ENCODE measurements around the gene TMEM126B. TPM values are rescaled to one million over a fixed set of nuclear protein-coding genes. Genes with fewer than 3 reads are reported as not detected.
A peak's percentile ranks its signal among the peaks of the same experiment; 100 is the strongest.
"Not testable (repeated sequence)": the region's sequence is repeated elsewhere in the genome, so short reads cannot be mapped to it uniquely, and the experiment has no call there.

Gene TMEM126B
- polyA plus RNA-seq, 3 donors from 2014 or later: 67.0 to 101 (median 68.9) TPM

DNA sequence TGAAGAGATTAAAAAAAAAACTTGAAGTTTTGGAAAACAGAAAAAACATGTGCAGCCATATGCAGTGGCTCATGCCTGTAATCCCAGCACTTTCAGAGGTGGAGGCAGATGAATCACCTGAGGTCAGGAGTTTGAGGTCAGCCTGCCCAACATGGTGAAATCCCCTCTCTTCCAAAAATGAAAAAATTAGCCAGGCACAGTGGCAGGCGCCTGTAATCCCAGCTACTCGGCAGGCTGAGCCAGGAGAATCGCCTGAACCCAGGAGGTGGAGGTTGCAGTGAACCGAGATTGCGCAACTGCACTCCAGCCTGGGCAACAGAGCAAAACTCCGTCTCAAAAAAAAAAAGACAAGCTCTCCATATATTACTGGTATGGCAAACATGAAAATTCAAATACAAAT, 8.9 kb upstream of the TMEM126B start:
- Mint-ChIP-seq H3K9me3 (no peaks in the 10 kb centered on the region), H3K4me3 (no peak overlapping the region), H3K27me3 (ENCODE audit: low read depth in 3 of 3) (peaks cover 0 to 5% (median 4%) of the 10 kb centered on the region in 3 donors), H3K27ac (no peak overlapping the region), H3K4me1 (no peaks in the 10 kb centered on the region), H3K36me3 (peaks cover 0 to 5% (median 4%) of the 10 kb centered on the region in 3 donors)
- no peak for DNase-seq

DNA sequence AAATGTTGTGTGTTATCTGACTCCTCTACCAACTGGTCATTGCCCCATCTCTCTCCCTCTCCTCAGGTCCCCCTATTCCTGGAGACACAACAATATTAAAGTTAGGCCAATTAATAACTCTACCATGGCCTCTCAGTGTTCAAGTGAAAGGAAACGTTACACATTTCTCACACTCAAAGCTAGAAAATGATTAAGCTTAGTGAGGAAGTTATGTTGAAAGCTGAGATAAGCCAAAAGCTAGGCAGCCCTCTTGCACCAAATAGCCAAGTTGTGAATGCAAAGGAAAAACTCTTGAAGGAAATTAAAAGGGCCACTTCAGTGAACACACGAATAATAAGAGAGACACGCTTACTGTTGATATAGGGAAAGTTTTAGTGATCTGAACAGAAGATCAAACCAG, 8.1 kb upstream of the TMEM126B start:
- H3K4me3 Mint-ChIP-seq: no peak overlapping the region
- peaks cover 0 to 5% (median 4%) of the 10 kb centered on the region in 3 donors for H3K36me3 Mint-ChIP-seq
- H3K4me1 Mint-ChIP-seq: no peaks in the 10 kb centered on the region
- H3K27ac Mint-ChIP-seq: no peak overlapping the region
- H3K9me3 Mint-ChIP-seq: no peaks in the 10 kb centered on the region
- peaks cover 0 to 8% (median 4%) of the 10 kb centered on the region in 3 donors for H3K27me3 Mint-ChIP-seq (ENCODE audit: low read depth in 3 of 3)
- no peak for DNase-seq

DNA sequence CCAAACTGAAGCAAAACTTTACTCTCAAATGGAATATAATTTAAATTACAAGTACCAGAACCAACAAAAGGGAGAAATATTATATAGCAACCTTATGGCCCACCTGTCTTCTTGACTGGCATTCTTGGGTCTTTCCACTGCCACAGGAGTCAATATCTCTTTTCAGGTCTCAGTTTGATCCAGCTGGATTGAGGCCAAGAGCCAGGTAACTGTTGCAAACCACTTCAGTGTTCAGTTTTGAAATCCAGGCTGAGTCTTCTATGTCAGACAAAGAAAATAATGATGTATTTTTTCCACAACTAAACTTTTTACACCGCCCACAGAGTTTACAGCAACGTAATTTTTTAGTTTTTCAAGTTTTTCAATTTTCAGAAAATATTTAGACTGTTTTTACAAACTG, 1.9 kb upstream of the TMEM126B start:
- Mint-ChIP-seq H3K4me3 (peak overlapping the region in 4 of 5 donors; percentile 97 to 99 (median 98)), H3K27ac (peak overlapping the region in 4 of 6 donors; percentile 94 to 98 (median 94)), H3K9me3 (no peaks in the 10 kb centered on the region), H3K27me3 (ENCODE audit: low read depth in 3 of 3) (peaks cover 0 to 10% (median 8%) of the 10 kb centered on the region in 3 donors), H3K4me1 (peaks cover 40 to 41% of the 10 kb centered on the region in 2 donors), H3K36me3 (peaks cover 0 to 1% (median 0%) of the 10 kb centered on the region in 3 donors)
- DNase-seq: no peak

DNA sequence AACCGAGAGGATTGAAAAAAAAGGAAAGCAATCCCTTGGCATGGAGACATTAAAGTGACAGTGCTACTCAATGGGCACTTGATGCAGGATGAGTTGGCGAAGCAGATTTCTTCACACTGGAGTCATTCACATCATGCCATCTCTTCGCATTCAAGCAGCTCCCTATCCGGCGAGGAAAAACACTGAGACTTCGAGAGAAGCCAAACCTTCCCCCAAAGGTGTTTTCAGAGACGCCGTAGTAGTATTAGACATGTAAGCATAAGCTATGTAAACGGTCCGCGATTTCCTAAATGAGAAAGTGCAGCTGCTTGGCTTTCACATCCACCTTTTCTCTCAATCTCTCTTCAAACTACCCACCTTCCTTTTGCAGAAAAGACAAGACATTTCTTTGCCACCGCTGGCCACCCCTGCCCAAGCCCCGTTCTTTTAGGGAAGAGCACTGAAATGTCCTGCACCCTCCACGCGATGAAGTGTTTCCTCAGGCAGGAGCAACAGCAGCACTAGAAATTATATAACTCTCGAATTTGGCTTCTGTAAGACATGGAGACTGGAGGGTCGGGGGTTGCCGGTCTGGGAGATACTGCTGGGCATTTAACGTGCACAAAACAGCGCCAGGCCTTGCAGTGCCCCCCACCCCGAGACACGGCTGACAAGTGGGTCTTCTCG, 928 bp upstream of the TMEM126B start, which contains the start of gene DLG2:
Gene DLG2 (minus strand): TSS at position 13 of the 666 bp plus-strand sequence.
- Mint-ChIP-seq H3K36me3 (no peaks in the 10 kb centered on the region), H3K4me1 (peaks cover 40 to 41% of the 10 kb centered on the region in 2 donors), H3K27ac (peak within 1 kb of the TSS; percentile 94 to 98 (median 96)), H3K27me3 (ENCODE audit: low read depth in 3 of 3) (peaks cover 0 to 10% (median 8%) of the 10 kb centered on the region in 3 donors), H3K9me3 (no peaks in the 10 kb centered on the region), H3K4me3 (peak within 1 kb of the TSS; percentile 94 to 99 (median 97))
- DNase-seq: peak in 1 of 3 donors; percentile 5

DNA sequence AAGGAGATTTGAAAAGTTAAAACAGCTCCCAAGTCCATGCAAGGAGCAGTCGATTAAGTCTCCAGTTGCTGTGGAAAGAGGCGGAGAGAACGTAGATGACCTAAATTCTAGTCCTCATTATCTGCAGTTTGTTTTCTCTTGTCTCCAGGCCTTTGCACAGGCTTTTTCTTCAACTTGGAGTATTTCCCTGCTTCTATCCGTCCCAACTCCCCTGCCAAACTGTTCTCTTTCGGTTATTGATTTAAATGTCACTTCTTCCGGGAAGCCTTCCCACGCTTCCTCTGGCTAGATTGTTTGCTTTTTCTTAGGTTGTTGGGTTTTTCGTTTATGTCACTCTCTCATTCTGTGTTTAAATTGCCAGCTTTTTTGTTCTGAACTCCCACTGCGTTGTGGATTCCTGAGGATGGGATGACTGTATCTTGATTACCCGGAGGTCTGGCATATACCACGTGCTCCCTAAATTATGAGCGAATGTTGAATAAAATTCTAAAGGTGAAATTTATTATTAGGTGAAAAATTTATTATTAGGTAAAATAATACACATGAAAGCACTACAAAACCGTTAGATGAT, 463 bp downstream of the TMEM126B start:
- Mint-ChIP-seq H3K27me3 (ENCODE audit: low read depth in 3 of 3) (peaks cover 0 to 10% (median 8%) of the 10 kb centered on the region in 3 donors), H3K9me3 (no peaks in the 10 kb centered on the region), H3K4me1 (peaks cover 40 to 41% of the 10 kb centered on the region in 2 donors), H3K27ac (peak overlapping the region; percentile 94 to 98 (median 96)), H3K4me3 (peak overlapping the region; percentile 94 to 99 (median 97)), H3K36me3 (peaks cover 0 to 6% (median 0%) of the 10 kb centered on the region in 3 donors)
- DNase-seq: no peak

DNA sequence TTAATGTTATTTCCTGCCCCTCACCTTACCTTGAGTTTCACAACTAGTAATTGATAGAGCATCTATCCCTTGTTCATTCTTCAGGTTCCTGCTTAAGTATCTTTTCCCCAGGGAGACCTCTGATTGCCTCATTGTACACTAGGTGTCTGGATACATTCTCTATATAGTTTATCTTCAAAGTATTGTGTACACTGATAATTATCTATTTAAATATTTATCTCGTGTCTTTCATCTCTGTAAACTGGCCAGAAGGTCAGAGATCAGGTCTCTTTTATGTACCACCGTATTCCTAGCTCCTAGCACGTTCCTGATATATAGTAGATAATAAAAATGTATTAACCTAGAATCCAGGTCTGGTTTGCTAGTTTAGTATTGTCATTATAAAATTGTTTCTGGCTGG, 6.4 kb downstream of the TMEM126B start:
- no peak overlapping the region for H3K4me3 Mint-ChIP-seq
- no peaks in the 10 kb centered on the region for H3K9me3 Mint-ChIP-seq
- H3K36me3 Mint-ChIP-seq: peaks cover 4 to 15% (median 9%) of the 10 kb centered on the region in 3 donors
- no peaks in the 10 kb centered on the region for H3K27me3 Mint-ChIP-seq (ENCODE audit: low read depth in 3 of 3)
- H3K27ac Mint-ChIP-seq: no peak overlapping the region
- no peak for DNase-seq
- H3K4me1 Mint-ChIP-seq: peaks cover 7 to 8% of the 10 kb centered on the region in 2 donors

DNA sequence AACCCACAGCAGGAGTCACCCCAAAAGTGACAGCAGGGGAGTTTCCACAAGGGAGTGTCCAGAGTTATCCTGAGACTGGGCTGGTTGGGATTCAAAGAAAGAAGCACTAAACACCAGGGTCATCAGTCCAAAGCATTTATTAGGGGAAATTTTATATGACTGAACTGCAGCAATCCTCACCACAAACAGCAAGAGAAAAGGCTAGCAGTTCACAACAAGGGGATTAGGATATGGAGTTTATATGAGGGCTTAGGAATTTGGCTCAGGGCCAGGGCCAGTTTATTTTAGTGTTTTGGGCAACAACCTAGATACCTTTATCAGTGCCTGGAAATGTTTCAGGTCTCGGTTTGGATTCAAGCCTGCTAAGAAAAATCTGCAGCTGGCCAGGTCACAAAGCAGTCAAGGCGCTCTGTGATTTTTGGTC, 14.8 kb downstream of the TMEM126B start:
- Mint-ChIP-seq H3K4me1 (peaks cover 10 to 14% of the 10 kb centered on the region in 2 donors), H3K36me3 (no peaks in the 10 kb centered on the region), H3K9me3 (no peaks in the 10 kb centered on the region), H3K27me3 (ENCODE audit: low read depth in 3 of 3) (peaks cover 4 to 12% (median 10%) of the 10 kb centered on the region in 3 donors), H3K4me3 (no peak overlapping the region), H3K27ac (no peak overlapping the region)
- DNase-seq: no peak

DNA sequence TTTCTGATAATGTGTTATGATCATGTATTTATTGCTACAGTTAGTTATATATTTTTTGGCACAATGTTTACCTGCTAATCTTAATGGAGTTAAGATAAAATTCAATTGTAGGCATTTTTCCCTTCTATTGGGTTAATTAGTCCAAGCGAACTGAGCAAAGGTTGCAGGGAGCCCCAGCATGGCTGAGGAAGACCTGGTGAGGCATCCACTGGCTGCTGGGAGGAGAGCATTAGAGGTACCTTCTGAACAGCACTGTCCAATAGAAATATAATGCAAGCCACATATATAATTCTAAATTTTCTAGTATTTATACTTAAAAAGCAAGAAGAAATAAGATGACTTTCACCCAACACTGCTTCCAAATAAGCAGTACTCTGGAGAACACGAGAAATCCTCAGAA, 18.7 kb downstream of the TMEM126B start:
- peaks cover 20 to 36% of the 10 kb centered on the region in 2 donors for H3K4me1 Mint-ChIP-seq
- no peaks in the 10 kb centered on the region for H3K36me3 Mint-ChIP-seq
- DNase-seq: no peak
- no peaks in the 10 kb centered on the region for H3K9me3 Mint-ChIP-seq
- H3K4me3 Mint-ChIP-seq: peak overlapping the region; percentile 92 to 99 (median 97)
- H3K27ac Mint-ChIP-seq: peak overlapping the region; percentile 89 to 99 (median 96)
- H3K27me3 Mint-ChIP-seq (ENCODE audit: low read depth in 3 of 3): peaks cover 4 to 13% (median 12%) of the 10 kb centered on the region in 3 donors

DNA sequence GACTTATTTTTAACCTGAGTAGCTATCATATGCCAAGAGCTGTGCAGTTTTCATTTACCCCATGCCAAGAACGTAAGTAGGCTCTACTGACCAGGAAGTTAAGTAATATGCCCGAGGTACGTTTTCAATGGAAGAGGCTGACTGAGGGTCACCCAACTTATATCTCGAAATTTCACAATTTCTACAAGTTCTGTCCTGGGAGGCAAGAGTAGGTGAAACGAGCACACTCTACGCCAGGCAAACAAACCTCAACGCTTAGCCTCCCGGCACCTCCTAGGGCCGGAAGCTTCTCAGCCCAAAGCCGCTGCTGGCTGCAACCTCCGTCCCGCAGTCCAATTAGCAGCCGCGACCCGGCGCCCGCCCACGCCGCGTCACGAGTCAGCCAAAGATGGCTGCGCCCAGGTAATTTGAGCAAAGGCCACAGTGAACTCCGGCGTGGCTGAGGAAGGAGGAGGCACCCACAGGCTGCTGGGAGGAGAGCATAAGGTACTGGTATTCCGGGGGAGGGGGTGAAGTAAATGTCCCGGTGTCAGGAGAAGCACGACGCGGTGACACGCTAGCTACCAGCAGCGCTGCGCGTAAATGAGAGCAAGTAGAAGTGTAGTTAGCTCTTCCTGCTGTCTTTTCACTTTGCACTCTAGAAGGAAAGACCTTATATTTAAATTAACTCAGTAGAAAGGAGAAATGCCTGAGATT, 19.4 kb downstream of the TMEM126B start, which contains the start of gene TMEM126A:
Gene TMEM126A (plus strand): TSS at position 364 of the 696 bp plus-strand sequence. CDS start 2,289 bp downstream, outside the sequence.
- Mint-ChIP-seq H3K36me3 (no peaks in the 10 kb centered on the region), H3K4me1 (peaks cover 23 to 43% of the 10 kb centered on the region in 2 donors), H3K27ac (peak within 1 kb of the TSS; percentile 89 to 99 (median 96)), H3K27me3 (ENCODE audit: low read depth in 3 of 3) (peaks cover 4 to 13% (median 12%) of the 10 kb centered on the region in 3 donors), H3K4me3 (peak within 1 kb of the TSS; percentile 92 to 99 (median 97)), H3K9me3 (no peaks in the 10 kb centered on the region)
- DNase-seq: peak; percentile 85 to 88 (median 87)

DNA sequence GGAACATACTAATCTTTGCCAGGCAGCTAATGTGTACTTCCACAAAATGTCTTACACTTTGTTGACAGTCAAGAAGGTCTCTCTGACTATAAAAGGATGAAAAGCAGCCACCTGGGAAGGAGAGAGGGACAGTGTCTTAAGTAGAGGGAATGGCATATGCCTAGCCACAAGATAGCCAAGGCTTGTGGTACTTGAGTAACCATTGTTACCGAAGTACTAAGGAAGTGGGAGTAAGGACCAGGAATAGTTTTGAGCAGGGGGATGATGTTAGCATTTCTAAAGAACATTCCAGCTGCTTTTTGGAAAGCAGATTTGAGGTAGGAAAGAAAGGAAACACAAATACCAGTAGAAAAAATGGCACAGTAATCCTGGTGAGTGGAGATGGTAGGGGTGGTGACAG, 22.7 kb downstream of the TMEM126B start:
- DNase-seq: no peak
- Mint-ChIP-seq H3K27me3 (ENCODE audit: low read depth in 3 of 3) (peaks cover 0 to 8% (median 3%) of the 10 kb centered on the region in 3 donors), H3K36me3 (peaks cover 0 to 4% (median 0%) of the 10 kb centered on the region in 3 donors), H3K4me3 (no peak overlapping the region), H3K27ac (peak overlapping the region in 2 of 6 donors; percentile 23 to 24), H3K9me3 (no peaks in the 10 kb centered on the region), H3K4me1 (peaks cover 27 to 56% of the 10 kb centered on the region in 2 donors)

DNA sequence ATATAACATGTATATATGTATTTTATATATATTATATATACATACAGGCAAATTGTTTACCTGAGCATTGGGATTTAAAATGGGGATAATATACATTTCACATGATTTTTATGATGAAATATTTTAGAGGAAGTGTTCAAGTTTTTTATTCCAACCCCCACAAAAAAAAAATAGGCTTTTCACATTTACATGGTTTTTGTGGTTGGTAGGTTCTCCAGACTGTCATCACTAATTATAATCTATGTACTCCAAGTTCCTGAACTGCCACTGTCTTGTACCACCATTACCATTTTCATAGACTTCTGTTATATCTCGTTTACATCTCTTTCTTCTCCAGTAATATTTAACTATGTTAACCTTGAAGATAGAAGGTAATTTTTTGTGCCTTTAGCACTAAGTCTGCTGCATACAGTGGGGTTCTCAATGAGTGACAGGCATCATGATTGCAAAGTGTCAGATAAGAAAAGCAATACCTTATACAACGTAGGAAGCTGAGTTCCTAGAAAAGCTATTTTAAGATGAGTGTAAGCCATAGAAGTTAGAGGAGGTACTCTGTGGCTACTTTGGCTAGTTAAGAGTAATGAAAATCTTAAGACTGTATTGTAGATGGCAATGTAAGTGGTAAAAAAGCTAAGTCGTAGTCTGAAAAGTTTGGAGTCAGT, 24.5 kb downstream of the TMEM126B start:
- peak overlapping the region in 4 of 6 donors; percentile 3 to 76 (median 43) for H3K27ac Mint-ChIP-seq
- peaks cover 0 to 13% (median 0%) of the 10 kb centered on the region in 3 donors for H3K36me3 Mint-ChIP-seq
- no peaks in the 10 kb centered on the region for H3K9me3 Mint-ChIP-seq
- peaks cover 20 to 57% of the 10 kb centered on the region in 2 donors for H3K4me1 Mint-ChIP-seq
- H3K4me3 Mint-ChIP-seq: no peak overlapping the region
- peaks cover 0 to 3% (median under 1%) of the 10 kb centered on the region in 3 donors for H3K27me3 Mint-ChIP-seq (ENCODE audit: low read depth in 3 of 3)
- DNase-seq: no peak

DNA sequence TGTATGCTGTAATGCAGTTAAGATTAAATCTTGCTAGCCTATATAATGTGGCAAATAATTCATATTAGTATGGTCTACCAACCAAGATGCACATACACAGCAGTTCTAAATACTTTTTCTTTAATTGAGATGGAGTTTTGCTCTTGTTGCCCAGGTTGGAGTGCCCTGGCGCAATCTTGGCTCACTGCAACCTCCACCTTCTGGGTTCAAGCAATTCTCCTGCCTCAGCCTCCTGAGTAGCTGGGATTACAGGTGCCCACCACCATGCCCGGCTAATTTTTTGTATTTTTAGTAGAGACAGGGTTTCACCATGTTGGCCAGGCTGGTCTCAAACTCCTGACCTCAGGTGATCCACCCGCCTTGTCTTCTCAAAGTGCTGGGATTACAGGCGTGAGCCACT, 25.9 kb downstream of the TMEM126B start:
- DNase-seq; H3K4me3 Mint-ChIP-seq; H3K27ac Mint-ChIP-seq; H3K9me3 Mint-ChIP-seq; H3K27me3 Mint-ChIP-seq (ENCODE audit: low read depth in 3 of 3): not testable (repeated sequence)
- Mint-ChIP-seq H3K36me3 (peaks cover 0 to 17% (median 0%) of the 10 kb centered on the region in 3 donors), H3K4me1 (peaks cover 18 to 59% of the 10 kb centered on the region in 2 donors)

DNA sequence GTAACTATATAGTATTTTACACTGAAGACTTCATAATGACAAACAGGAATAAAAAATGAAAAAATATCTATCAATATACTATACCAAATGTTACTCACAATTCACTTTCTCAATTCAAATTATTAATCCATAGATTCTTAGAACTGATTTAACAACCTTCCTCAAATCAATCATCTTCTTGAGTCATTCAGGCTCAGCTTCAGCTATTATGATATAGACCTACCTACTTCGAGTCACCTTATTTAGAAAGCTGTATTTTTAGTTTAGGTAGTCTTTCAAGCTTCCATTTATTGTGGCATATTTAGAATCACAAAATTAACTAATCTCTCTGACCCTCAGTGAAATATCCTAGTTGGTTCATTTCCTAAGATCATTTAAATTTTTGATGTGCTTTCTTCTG, 28.4 kb downstream of the TMEM126B start:
- peak overlapping the region in 3 of 6 donors; percentile 20 to 56 (median 55) for H3K27ac Mint-ChIP-seq
- H3K4me1 Mint-ChIP-seq: peaks cover 34 to 73% of the 10 kb centered on the region in 2 donors
- no peaks in the 10 kb centered on the region for H3K27me3 Mint-ChIP-seq (ENCODE audit: low read depth in 3 of 3)
- DNase-seq: no peak
- H3K4me3 Mint-ChIP-seq: no peak overlapping the region
- peaks cover 0 to 35% (median 8%) of the 10 kb centered on the region in 3 donors for H3K36me3 Mint-ChIP-seq
- H3K9me3 Mint-ChIP-seq: no peaks in the 10 kb centered on the region
